ENCODE data around the gene CLASP2.
A peak's percentile ranks its signal among the peaks of the same experiment; 100 is the strongest.

CLASP2 gene

DNA sequence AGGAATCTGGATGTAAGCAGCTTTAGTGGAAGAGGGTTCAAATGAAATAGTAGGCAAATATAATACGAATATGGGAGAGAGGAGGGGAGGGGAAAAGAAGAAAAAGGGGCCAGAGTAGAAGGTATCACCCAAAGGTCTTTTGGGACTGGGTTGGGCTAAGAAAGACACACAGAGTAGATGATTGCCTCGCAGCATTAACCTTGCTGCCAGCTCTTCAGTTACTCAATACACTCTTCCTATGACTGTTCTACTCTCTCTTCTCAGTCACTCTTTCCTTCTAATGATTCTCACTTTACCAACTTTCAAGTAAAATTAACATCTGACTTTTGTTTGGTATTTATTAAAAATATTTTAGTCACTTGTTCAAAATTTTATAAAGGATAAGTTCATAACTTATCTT, 52.8 kb downstream of the CLASP2 start:
- DNase-seq (ENCODE audit: extremely low read depth, low read depth): no peak
- TF ChIP-seq, protein P1, sequence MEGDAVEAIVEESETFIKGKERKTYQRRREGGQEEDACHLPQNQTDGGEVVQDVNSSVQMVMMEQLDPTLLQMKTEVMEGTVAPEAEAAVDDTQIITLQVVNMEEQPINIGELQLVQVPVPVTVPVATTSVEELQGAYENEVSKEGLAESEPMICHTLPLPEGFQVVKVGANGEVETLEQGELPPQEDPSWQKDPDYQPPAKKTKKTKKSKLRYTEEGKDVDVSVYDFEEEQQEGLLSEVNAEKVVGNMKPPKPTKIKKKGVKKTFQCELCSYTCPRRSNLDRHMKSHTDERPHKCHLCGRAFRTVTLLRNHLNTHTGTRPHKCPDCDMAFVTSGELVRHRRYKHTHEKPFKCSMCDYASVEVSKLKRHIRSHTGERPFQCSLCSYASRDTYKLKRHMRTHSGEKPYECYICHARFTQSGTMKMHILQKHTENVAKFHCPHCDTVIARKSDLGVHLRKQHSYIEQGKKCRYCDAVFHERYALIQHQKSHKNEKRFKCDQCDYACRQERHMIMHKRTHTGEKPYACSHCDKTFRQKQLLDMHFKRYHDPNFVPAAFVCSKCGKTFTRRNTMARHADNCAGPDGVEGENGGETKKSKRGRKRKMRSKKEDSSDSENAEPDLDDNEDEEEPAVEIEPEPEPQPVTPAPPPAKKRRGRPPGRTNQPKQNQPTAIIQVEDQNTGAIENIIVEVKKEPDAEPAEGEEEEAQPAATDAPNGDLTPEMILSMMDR (IDR thresholded peaks at IDR 0.05; ENCODE audit: low read depth, low read length): no peak

DNA sequence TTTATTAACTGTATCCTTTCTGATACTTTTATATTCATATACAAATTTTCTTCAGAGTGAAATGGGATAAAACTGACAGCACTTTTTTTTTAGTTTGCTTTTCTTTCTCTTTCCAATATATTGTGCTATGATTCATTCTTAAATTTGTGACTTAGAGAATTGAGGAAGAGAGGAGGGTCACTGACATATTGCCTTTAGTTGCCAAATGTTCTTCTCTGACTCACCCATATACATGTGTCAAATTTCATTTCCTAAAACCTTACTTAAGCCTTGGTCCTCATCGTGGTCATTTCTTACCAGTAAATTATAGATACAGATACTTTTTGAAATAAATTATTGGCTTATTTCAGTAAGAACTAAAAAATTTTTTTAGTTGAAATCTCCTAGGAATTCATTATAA, 53.9 kb downstream of the CLASP2 start:
- DNase-seq (ENCODE audit: extremely low read depth, low read depth): peak; percentile 48
- TF ChIP-seq, protein P1 (IDR thresholded peaks at IDR 0.05; ENCODE audit: low read depth, low read length): no peak

DNA sequence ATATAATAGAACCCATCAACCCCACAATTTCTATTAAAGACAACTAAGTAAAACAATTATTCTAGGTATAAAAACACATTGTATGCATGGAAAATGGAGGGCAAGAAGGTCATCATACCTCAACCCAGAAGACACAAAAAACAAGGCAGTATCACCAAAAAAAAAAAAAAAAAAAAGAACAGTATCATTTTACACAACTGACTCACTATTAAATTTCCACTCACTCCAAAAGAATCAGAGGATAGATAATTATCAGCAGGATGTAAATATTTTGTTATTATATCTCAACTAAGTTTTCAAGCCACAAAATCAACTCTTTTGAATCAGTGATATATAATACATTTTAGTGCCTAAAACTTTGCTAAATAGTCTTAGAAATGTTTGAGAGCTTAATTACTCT, 55.0 kb downstream of the CLASP2 start:
- TF ChIP-seq, protein P1 (IDR thresholded peaks at IDR 0.05; ENCODE audit: low read depth, low read length): no peak
- no peak for DNase-seq (ENCODE audit: extremely low read depth, low read depth)

DNA sequence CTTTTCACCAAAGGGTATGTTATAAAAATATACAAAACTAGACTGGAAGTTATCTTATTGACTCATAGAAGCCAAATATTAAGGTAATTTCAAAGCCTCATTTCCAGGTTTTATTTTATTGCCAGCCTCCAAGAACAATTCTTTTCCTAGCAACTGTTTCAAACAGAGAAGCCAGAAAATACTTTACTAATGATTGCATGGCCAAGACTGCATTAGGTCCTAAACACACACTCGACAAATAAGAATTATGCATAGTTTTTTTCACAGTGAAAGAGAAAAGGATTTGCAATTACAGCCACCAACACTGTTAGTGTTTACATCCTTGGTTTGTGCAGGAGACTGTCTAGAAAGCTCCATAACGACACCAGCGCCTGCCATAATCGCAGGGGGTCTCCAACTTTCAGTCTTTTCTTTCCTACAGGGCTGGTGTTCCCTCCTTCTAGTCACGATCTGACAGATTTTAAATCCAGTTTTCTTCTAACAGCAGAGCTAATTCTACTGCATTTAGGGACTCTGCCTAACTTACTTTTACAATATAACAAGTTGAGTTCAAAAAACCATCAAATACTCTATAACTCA, 58.1 kb downstream of the CLASP2 start:
- TF ChIP-seq, protein P1 (IDR thresholded peaks at IDR 0.05; ENCODE audit: low read depth, low read length): no peak
- no peak for DNase-seq (ENCODE audit: extremely low read depth, low read depth)

DNA sequence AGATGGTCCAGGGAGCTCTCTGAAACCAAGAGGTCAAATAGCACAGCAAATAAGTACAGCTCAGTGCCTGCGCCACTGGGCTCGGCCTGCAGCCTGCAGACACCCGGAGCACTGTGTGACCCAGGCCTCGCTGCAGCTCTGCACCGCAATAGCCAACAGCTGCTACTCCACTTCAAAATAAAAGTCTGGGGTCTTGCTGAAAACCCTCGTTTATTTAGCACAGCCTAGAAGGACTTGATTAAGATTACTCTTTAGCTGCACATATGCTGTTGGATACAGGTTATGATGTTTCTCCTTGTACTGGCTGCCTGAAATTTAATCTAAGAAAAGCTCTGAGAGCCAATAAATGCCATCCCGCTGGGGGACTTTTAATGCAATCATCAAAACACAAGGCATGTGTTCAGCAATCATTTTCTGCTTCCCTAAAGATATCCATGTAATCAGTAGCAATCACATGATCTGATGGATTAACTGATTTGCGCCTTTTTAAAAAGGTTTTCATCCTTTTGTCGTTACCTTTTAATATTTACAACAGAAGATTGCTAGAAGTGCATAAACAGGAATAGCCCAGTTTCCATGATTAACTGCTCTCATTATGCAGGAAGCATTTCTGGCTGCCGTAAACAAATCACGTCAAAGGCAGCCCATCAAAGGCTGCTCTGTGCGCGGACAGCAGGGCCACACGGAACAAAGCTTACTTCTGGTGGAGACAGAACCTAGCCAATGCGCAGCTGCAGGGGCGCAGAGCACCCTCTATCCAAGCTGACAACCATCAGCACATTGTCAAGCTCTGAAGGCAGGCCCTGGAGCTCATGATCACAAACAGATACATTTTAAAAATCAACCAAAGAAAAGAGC, 58.8 kb downstream of the CLASP2 start:
- TF ChIP-seq, protein P1 (IDR thresholded peaks at IDR 0.05; ENCODE audit: low read depth, low read length): no peak
- DNase-seq (ENCODE audit: extremely low read depth, low read depth): no peak

DNA sequence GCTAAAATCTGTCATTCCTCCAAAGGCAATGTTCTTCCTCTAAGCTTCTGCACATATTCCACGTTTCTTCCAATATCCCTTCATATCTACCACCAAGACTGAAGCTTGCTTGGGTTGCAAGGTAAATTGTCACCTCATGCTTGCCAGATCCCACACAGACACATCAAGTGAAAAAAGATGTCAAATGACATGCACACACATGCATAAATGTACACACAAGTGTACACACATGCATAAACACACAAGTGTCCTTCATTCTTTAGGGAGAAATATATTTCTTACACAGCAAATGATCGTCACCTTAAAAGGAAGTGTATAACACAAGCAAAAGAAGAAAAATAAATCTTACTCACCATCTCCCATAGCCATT, 59.4 kb downstream of the CLASP2 start:
- TF ChIP-seq, protein P1 (IDR thresholded peaks at IDR 0.05; ENCODE audit: low read depth, low read length): no peak
- no peak for DNase-seq (ENCODE audit: extremely low read depth, low read depth)

DNA sequence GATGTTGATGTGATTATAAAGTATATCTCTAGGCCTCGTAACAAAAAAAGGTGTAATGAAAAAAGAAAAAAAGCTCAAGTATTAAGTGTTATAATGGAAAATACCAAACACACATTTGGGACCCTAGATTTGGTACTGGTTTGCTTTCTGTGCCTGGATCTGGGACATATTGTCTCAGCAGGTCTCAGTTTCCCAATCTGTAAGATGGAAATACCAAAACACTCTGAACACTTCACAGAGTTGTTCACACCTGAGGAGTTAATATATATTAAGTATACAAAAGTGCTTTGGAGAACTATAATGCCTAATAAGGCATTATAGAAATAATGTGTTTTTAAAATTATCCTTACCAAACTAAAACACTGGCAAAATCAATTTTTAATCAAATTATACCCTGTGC, 60.0 kb downstream of the CLASP2 start:
- TF ChIP-seq, protein P1 (IDR thresholded peaks at IDR 0.05; ENCODE audit: low read depth, low read length): no peak
- DNase-seq (ENCODE audit: extremely low read depth, low read depth): no peak

Data from AG09319 (cell line).